GM18511 (cell line): ENCODE measurements around the gene KLK4.

Experiments
- ATAC-seq: cut with Tn5 transposase; IDR thresholded peaks from one replicate; pipeline ENCODE4 v1.9.1; 2021; ENCODE audit warnings: mild to moderate bottlenecking, moderate library complexity; ENCODE audit not compliant: unreplicated experiment

The KLK4 gene

GRCh38 chr19:50882188-50882587 lies 29.0 kb downstream of the KLK4 start:
- ATAC-seq = no peak

GRCh38 chr19:50880241-50880640 lies 31.0 kb downstream of the KLK4 start:
- no peak for ATAC-seq

GRCh38 chr19:50878851-50879250 lies 32.3 kb downstream of the KLK4 start:
- ATAC-seq = no peak

- ATAC-seq = no peak
These were observed 33.9 kb downstream of the KLK4 start for GRCh38 chr19:50877338-50877737.

GRCh38 chr19:50876456-50876855 lies 34.7 kb downstream of the KLK4 start:
- no peak for ATAC-seq

GRCh38 chr19:50875795-50876422 lies 35.3 kb downstream of the KLK4 start:
- no peak for ATAC-seq

GRCh38 chr19:50874211-50874610 lies 37.0 kb downstream of the KLK4 start:
- no peak for ATAC-seq

- ATAC-seq = no peak
These were observed 38.1 kb downstream of the KLK4 start, which contains the start of gene KLK2 for GRCh38 chr19:50873056-50873455. Gene KLK2, plus strand, starts transcription at chr19:50873439. Its CDS starts 35 bp downstream, at chr19:50873474.

GRCh38 chr19:50870417-50871089 lies 40.6 kb downstream of the KLK4 start:
- ATAC-seq = no peak

GRCh38 chr19:50869479-50869878 lies 41.7 kb downstream of the KLK4 start:
- ATAC-seq = no peak

GRCh38 chr19:50861496-50862286 lies 49.5 kb downstream of the KLK4 start:
- ATAC-seq = no peak

GRCh38 chr19:50861010-50861409 lies 50.2 kb downstream of the KLK4 start:
- ATAC-seq = no peak

GRCh38 chr19:50859849-50860248 lies 51.3 kb downstream of the KLK4 start:
- ATAC-seq = no peak

- ATAC-seq = no peak
These were observed 52.3 kb downstream of the KLK4 start for GRCh38 chr19:50858886-50859285.

GRCh38 chr19:50857366-50857765 lies 53.8 kb downstream of the KLK4 start:
- no peak for ATAC-seq
